HG02943 (cell line): ENCODE measurements around the gene QPCT.
"Not testable (repeated sequence)": the region's sequence is repeated elsewhere in the genome, so short reads cannot be mapped to it uniquely, and the experiment has no call there.

Experiments used
- ATAC-seq: cut with Tn5 transposase; IDR thresholded peaks from one replicate; pipeline ENCODE4 v1.9.1; 2021; ENCODE audit warnings: mild to moderate bottlenecking, low read depth, moderate library complexity; ENCODE audit not compliant: unreplicated experiment

Gene QPCT

DNA sequence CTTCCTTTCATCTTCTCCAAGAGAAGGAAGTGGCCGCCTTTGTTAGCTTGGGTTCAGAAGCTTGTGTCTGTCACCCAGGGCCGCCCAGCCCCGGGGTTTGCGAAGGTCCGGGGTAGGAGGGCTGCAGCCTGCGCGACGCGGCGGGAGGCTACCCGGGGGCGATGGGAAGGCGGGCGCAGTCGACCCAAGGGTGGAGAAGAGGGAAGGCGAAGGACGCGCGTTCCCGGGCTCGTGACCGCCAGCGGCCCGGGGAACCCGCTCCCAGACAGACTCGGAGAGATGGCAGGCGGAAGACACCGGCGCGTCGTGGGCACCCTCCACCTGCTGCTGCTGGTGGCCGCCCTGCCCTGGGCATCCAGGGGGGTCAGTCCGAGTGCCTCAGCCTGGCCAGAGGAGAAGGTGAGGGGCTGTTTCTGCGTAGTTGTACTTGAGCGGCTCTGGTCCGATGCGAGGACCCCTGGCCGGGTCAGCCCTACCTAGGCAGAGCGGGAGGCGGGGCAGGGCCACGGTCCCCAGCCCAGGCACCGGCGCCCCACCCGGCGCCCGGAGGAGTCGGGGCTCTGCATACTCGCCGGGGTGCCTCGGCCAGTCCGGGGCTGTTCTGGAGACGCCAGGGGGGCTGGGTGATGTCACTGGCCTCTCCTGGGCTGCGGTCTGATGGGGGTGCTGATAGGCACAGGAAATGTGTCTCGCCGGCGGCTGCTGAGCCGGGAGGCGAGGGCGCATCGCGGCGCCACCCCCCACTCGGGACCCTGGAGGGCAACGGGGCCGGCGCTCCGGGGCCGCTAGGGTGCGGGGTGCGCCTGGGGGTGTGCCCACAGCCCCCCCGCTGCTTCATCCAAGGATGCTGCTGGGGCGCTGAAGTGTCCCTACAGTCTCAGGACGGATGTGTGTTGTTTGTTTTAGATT lies at the start of gene QPCT:
TSS of gene QPCT (plus strand) at position 178 of the 909 bp plus-strand sequence. CDS start at position 280, 102 bp downstream.
- ATAC-seq = no peak

DNA sequence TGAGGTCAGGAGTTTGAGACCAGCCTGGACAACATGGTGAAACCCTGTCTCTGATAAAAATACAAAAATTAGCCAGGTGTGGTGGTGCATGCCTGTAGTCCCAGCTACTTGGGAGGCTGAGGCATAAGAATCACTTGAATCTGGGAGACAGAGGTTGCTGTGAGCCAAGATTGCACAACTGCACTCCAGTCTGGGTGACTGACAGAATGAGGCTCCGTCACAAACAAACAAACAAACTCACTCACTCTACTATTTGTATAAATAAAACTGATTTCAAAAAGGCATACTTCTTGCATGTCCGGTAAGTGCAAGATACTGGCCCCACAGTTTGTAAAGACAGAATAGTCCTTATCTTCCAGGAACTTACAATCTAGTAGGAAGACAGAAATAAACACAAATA lies 49.6 kb upstream of the QPCT start:
- ATAC-seq = not testable (repeated sequence)

DNA sequence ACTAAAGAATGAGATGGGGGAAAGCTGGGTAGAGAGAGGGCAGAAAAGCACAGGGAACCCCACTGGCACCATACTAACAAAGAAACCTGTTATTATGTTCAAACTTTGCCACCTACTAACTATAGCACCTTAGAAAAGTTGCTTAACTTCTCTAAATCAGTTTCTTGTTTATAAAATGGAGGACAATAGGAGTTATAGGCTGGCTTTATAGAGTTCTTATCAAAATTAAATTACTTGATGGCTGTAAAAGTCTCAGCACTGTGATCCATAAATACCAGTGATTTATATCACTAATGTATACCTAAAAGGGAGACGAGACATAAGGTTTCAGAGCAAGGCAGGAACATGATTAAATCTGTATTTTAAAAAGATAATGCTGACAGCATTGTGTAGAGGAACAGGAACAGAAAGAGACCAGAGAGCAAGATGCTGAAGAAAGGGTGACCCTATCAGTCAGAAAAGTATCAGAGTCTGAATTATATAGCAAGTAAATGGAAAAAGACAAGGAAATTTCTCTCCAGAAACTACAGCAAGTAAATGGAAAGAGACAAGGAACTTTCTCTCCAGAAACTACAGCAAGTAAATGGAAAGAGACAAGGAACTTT lies 48.9 kb upstream of the QPCT start:
- no peak for ATAC-seq

DNA sequence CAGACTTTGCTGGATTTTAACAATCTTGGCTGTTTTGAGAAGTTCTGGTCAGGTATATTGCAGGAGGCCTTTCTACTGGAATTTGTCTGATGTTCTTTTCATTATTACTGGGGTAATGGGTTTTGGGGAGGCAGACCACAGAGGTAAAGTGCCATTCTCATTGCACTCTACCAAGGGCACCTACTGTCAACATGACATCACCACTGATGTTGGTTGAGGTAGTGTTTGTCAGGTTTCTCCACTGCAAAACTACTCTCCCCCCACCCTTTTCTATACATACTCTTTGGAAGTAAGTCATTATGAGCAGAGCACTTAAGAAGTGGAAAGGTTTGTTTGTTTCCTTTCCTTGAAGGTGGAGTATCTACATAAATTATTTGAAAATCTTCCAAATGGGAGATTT lies 46.8 kb upstream of the QPCT start:
- ATAC-seq = no peak

DNA sequence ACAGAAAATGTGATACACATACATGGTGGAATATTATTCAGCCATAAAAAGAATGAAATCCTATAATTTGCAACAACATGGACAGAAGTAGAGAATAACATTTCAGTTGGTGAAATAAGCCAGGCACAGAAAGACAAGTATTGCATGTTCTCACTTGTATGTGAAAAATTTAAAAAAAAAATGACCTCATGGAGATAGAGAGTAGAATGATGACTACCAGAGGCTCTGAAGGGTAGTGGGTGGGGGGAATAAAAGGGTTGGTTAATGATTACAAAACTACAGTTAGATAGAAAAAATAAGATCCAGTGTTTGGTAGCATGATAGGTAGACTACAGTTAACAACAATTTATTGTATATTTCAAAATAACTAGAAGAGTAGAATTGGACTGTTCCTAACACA lies 44.3 kb upstream of the QPCT start:
- ATAC-seq = no peak

DNA sequence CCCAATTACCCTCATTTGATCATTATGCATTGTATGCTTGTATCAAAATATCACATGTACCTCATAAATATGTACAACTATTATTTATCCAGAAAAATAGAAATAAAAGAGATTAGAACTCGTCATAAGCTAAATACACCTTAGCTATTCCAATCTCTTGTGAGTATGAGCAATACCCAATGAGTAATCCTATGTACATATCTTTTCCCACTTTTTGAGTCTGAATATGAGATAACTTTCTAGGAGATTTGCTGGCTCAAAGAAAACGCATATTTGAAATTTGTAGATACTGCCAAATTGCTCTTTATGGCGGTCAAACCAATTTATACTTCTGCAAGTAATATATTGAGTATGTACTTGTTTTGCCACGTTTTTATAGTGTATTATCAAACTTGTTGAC lies 43.9 kb upstream of the QPCT start:
- no peak for ATAC-seq

DNA sequence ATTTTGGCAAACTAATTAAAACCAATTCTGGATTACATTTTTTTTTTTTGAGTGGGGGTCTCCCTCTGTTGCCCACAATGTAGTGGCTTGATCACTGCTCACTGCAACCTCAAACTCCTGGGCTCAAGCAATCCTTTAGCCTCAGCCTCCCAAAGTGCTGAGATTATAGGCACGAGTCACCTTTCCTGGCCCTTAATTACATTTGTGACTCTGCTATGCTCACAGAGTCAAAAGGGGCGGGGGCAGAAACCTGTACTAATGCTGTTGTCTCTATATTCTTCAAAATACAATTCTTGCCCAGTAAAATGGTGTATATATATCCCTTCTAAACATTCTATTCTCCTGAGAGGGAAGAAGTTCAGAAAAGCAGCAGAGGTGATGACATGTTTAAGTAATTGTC lies 43.0 kb upstream of the QPCT start:
- no peak for ATAC-seq

DNA sequence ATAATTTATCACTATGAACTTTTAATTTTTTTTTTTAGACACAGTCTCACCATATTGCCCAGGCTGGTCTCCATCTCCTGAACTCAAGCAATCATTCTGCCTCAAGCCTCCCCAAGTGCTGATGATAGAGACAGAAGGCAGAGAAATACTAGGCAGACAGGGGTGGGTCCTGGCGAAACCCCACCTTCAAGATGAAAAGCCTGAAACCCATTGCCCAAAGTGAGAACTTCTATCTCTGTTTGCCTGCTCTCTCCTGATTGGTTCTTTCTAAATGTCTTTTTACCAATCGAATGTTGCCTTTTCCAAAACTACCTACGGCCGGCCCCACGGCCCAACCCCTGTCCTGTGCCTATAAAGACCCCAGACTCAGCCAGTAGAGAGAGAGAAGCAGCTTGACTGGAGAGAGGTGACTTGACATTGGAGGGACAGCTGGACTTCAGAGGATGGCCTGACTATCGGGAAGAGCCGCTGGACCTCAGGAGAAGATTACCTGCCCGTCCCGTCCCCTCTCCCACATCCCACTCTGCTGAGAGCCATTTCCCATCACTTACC lies 41.7 kb upstream of the QPCT start:
- no peak for ATAC-seq

DNA sequence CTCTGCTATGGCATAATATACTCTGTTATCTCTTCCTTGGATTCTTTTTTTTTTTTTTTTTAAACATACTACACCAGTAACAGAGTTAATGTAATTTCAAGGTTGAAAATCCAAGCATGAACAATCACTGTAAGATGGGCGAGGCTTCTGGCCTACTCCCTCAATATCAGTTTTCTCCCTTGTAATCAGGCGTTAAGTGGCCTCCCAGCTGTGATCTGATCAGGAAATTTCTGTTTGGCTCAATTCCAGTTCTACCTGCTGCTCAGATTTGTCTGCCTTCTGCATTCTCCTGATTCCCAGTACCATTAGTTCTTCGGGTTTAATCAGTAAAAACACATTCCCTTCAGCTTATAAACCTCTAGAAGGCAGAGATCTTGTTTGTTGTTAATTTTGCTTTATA lies 38.4 kb upstream of the QPCT start:
- ATAC-seq = no peak

DNA sequence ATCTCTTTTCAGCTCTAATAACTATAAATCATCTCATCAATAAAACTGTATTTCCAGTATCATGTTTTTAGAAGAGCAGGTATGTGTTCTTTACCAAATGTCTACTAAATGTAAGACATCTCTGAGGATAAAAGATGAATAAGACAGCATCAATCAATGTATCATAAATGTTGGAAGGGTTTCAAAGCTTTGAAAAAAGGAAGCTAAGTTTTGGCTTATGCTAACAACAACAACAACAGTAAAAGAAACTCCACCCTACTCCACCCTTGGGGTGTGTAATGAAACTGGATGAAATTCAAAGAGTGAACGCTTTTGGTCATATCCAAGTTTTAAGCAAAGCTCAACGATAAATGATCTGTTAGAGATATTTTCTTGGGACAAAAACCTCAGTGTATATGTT lies 36.9 kb upstream of the QPCT start:
- no peak for ATAC-seq

DNA sequence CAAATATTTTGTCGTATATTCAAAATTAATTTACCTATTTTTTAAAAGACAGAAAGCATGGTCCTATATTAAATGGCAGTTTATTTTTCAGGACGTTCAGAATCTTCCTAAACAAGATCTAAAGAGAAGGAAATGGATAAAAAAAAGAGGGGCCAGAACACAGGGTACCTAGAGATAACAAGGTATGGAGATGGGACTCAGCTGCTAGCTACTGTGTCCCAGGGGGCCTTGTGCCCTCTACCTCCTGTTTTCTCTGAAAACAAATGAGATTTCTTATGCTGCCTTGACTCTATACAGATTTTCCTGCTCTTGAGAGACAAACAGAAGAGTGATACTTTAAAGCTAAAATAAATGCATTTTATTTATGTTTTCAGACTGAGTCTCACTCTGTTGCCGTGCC lies 29.1 kb upstream of the QPCT start:
- ATAC-seq = no peak

DNA sequence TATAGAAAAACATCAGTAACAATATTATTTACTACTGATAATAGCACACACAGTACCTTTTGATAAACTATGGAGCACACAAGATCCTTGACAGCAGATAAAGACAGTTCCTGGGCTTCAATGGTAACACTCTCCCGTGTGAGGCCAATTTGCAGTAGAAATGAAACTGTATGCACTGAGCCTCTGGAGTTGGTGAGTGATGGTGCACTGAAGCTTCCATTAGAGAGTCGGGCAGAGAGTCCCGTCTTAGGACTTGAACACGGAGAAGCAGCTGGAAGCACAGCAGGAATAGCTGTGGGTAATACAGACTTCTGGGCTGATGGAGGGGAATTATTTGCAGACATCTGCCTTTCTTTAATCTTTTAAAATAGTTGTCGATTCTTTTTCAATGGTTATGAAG lies 28.2 kb upstream of the QPCT start:
- no peak for ATAC-seq

DNA sequence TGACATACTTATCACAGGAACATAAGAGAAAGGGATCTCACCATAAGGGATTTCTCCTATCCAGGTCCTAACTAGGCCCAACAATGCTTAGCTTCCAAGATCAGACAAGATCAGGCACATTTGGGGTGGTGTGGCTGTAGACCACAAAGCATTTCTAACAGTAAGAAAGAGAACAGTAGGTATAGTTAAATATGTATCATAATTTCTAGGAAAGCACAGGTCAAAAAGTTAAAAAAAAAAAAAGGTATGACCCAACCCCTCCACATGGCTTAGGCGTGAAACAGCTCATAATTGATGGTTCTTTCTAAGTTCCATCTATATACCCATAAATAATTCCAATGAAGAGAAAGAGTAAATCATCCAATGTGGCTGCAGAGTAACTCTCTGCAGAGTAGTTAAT lies 26.7 kb upstream of the QPCT start:
- no peak for ATAC-seq

DNA sequence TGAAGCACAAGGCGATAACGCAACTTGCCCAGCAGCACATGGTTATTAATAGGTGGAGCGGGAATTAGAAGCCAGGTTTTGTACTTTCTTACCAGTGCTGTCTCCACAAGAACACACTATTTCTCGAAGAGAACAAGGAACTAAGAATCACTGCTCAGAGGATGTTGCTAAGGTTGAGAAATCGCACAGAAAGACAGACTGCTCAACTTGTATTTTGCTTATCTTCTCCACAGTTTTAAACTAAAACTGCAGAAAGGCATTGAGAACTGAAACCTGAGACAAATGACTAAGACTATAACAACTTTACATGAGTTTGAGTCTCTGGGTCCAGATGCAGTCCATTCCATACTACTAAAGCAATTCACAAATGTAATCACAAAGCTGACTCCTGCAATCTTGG lies 26.0 kb upstream of the QPCT start:
- ATAC-seq = peak; percentile 70

DNA sequence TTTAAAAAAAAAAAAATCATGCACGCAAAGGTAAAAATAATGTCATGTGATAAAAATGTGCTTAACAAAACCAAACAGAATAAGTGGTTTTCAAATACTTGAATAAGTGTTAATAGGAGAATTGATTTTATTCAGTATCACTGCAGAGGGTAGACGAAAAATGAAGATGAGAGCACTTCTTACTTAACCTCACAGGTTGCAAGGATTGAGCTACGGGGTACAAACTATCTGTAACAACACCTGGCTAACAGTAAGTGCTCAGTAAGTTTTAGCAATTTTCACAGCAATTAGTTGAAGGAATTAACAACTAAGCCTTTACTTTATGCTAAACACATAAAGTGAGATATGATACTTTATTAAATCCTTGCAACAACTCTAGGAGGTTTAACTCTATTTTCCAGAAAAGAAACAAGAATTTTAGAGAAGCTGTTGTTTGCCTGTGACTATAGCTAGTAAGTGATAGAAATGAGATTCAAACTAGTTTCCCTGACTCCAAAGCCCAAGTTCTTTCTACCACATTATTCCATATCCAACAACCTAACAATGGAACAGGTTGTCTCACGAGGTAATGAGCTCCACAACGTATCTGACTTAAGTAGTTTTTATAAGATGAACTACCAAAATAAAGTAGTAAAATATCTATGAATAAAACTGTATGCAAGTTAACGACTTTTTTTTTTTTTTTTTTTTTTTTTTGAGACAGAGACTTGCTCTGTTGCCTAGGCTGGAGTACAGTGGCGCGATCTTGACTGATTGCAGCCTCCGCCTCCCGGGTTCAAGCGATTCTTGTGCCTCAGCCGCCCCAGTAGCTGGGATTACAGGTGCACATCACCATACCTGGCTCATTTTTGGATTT lies 24.4 kb upstream of the QPCT start:
- no peak for ATAC-seq

DNA sequence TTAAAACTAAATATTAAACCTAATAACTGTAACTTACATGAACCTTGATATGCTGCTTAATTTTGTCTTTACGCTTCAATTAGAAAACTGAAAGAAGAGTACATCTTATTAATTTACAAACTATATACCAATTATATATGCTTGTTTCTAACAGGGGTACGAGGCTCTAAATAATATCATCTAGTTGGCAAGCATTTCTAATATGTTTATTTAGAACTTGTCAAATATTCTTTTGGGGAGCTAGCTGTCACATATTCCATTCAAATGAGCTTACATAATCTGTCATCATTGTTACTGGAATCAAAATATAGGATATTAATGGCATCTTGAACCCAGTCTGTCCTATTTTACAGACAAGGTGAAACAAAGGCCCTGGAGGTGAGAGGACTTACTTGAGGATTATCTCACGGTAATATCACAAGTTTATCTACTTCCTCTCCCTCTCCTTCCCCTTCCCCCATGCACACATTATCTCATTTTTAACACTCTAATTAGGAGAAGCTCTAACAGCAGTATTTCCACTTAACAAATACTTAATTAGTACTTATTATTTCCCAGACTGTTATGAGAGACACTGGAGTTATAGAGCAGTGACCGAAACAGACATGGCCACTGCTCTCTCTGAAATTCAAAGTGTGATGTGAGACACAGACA lies 23.3 kb upstream of the QPCT start:
- ATAC-seq = no peak

DNA sequence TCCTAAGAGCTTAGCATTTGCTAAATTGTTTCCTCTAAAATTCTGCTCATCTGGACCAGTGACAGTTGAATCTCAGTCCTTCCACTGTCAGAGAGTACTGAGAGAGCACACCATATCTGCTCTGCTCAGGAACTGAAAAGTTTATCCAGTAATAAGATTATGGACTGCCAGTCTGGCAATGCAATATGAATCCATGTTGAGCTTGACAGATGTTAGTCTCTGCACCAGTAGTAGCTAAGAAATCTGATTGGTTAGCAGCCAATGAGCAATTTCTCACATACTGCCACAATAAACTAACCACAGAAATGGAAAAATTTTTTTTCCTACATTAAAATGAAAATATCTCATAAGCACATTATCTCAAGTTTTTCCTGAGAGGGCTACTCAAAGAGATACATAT lies 22.1 kb upstream of the QPCT start:
- ATAC-seq = no peak

DNA sequence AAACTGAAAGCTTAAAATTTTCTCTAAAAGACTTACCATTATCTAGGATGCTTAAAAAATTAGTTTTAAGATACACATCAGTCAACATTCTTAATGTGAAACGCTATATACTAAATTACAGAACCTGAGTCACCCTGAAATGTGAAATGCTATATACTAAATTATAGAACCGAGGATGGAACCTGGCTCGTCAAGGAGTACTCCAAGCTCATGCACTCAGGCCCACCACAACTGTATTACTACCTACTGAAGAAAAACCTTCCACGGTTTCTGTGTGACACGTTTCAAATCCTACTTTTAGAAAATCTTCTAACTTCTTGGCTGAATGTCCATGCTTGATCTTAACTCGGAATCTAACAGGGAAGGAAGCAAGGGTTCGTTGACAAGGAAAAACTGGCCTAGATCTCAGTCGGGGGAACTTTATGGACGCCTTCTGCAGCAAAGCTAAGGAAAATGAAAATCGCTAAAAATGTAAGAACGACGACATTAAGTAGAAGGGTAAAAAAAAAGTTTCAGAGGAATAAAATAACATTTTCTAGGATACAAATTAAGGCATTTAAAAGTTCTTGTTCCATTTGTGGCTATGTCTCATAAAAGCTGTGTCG lies 21.2 kb upstream of the QPCT start:
- ATAC-seq = no peak

DNA sequence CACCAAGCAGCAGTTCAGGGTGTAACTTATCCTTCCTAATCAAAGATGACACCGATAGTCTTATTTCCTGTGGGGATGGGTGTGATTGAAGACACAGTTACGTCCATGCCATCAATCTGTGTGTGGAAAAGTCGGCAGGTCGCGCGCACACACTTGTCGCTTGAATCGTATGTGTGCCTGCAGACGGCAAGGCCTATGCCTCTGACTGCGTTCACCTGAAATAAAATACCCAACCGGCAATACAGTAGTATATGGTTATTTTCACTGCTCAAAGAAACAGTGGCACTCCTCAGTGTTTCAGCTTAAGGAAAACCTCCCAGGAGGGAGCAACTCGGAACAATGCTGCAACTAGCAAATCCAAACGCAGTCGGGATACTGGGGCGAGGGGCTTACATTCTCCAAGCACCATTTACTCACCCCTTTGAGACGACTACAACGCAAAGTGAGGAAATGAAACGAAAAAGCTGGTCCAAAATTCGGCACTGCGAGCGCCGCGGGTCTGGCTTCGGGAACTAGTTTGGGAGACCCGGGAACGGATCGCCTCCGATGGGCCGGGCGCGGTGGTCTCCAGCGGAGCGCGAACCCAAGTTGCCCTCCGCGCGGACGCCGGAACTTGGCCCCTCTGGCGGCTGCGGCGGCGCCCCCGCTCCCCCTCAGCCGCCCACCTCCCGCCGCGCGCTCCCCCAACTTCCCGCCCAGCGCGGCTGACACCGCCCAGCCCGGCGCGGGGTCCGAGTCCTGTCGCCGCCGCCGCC lies 20.5 kb upstream of the QPCT start:
- ATAC-seq = peak; percentile 25

DNA sequence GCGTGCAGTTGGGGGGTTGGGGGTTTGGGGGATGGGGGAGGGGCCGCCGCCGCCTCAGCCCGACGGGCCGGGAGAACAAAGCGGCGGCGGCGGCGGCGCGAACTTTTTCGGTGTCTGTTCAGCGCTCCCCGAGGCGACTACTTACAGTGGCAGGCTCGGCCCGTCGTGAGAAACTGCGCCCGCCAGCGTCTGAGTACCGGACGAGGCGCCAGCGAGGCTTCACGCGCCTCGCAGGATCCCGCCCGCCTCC lies 20.0 kb upstream of the QPCT start:
- ATAC-seq = no peak
